ENCODE data around the gene MAP2K7.
"Not testable (repeated sequence)": the region's sequence is repeated elsewhere in the genome, so short reads cannot be mapped to it uniquely, and the experiment has no call there.

The MAP2K7 gene

GRCh38 chr19:7932276-7932929, 28.7 kb downstream of the MAP2K7 start:
- DNase-seq, result no peak
- ATAC-seq, result no peak

GRCh38 chr19:7932930-7933300, 29.2 kb downstream of the MAP2K7 start:
- ATAC-seq, result no peak
- no peak for DNase-seq

- ATAC-seq, result no peak
Observed at GRCh38 chr19:7933411-7933810, 29.7 kb downstream of the MAP2K7 start.

GRCh38 chr19:7933828-7934725, 30.4 kb downstream of the MAP2K7 start:
- ATAC-seq, result no peak

More at GRCh38 chr19:7933411-7933810, 29.7 kb downstream of the MAP2K7 start:
- no peak for DNase-seq

GRCh38 chr19:7934766-7935165, 31.1 kb downstream of the MAP2K7 start:
- ATAC-seq, result no peak

More at GRCh38 chr19:7933828-7934725, 30.4 kb downstream of the MAP2K7 start:
- no peak for DNase-seq

GRCh38 chr19:7940841-7941240, 37.2 kb downstream of the MAP2K7 start:
- ATAC-seq, result no peak
- DNase-seq, result no peak

More at GRCh38 chr19:7934766-7935165, 31.1 kb downstream of the MAP2K7 start:
- DNase-seq, result no peak

GRCh38 chr19:7941895-7942596, 38.4 kb downstream of the MAP2K7 start:
- DNase-seq (no peak), ATAC-seq (no peak)

GRCh38 chr19:7942981-7943443, 39.3 kb downstream of the MAP2K7 start:
- no peak for DNase-seq
- no peak for ATAC-seq

GRCh38 chr19:7943444-7944176, 39.9 kb downstream of the MAP2K7 start, which contains the start of gene TIMM44:
Gene TIMM44 (minus strand): TSS chr19:7943666. CDS start chr19:7943651, 15 bp downstream.
- peak; percentile 99 for ATAC-seq

GRCh38 chr19:7944177-7944761, 40.6 kb downstream of the MAP2K7 start:
- peak; percentile 89 for DNase-seq
- ATAC-seq, result peak; percentile 37

More at GRCh38 chr19:7943444-7944176, 39.9 kb downstream of the MAP2K7 start, which contains the start of gene TIMM44:
- DNase-seq, result peak; percentile 98

- DNase-seq (no peak), ATAC-seq (no peak)
Observed at GRCh38 chr19:7947939-7948338, 44.3 kb downstream of the MAP2K7 start.

GRCh38 chr19:7953060-7953459, 49.4 kb downstream of the MAP2K7 start:
- DNase-seq, result no peak
- ATAC-seq, result no peak

- ATAC-seq (no peak), DNase-seq (no peak)
Observed at GRCh38 chr19:7953576-7953975, 49.9 kb downstream of the MAP2K7 start.

GRCh38 chr19:7955696-7956095, 52.0 kb downstream of the MAP2K7 start:
- DNase-seq (no peak), ATAC-seq (no peak)

GRCh38 chr19:7959211-7959610, 55.5 kb downstream of the MAP2K7 start:
- no peak for DNase-seq
- ATAC-seq, result no peak

- ATAC-seq, result not testable (repeated sequence)
Observed at GRCh38 chr19:7961082-7961481, 57.4 kb downstream of the MAP2K7 start.

GRCh38 chr19:7961920-7962626, 58.4 kb downstream of the MAP2K7 start:
- ATAC-seq (no peak), DNase-seq (no peak)

More at GRCh38 chr19:7961082-7961481, 57.4 kb downstream of the MAP2K7 start:
- not testable (repeated sequence) for DNase-seq

- ATAC-seq (no peak), DNase-seq (no peak)
Observed at GRCh38 chr19:7962644-7963268, 59.1 kb downstream of the MAP2K7 start.

GRCh38 chr19:7963566-7963965, 59.9 kb downstream of the MAP2K7 start:
- DNase-seq, result no peak
- ATAC-seq, result no peak
